Natural killer cell (primary cell): ENCODE results near the gene TSPAN33. TPM values are rescaled to one million over a fixed set of nuclear protein-coding genes. Genes with fewer than 3 reads are reported as not detected.

Source experiments
- ATAC-seq, 3 donors: fragments of 150-1000 bp in 2 of 3; fragments of 200-7000 bp in 1 of 3; cut with Tn5 transposase; 1 replicate in 1 of 3; 2 replicates in 2 of 3; pipeline ENCODE4 v1.10.0; 2021; ENCODE audit warnings: mild to moderate bottlenecking in 2 of 3, moderate library complexity in 2 of 3
- DNase-seq, 2 donors: peaks; one replicate each; pipeline versions ENCODE4 v3.0.0 to v3.0.0-alpha.2; 2013 to 2021; ENCODE audit warnings: mixed read lengths in 1 of 2
- H3K27ac ChIP-seq: one replicate; pipeline ENCODE4 v1.5.1; 2013; ENCODE audit warnings: mild to moderate bottlenecking, low read length
- H3K27me3 ChIP-seq: one replicate; pipeline ENCODE4 v1.6.1; 2013; ENCODE audit warnings: low read length; ENCODE audit not compliant: control insufficient read depth, insufficient read depth
- H3K36me3 ChIP-seq: one replicate; pipeline ENCODE4 v1.6.1; 2013; ENCODE audit warnings: low read length; ENCODE audit not compliant: control insufficient read depth, insufficient read depth
- H3K4me1 ChIP-seq: one replicate; pipeline ENCODE4 v1.6.1; 2013; ENCODE audit warnings: low read length; ENCODE audit not compliant: control insufficient read depth, insufficient read depth
- H3K4me3 ChIP-seq: one replicate; pipeline ENCODE4 v1.5.1; 2013; ENCODE audit warnings: low read length
- H3K9me3 ChIP-seq: one replicate; pipeline ENCODE4 v1.6.1; 2013; ENCODE audit warnings: low read length; ENCODE audit not compliant: control insufficient read depth, insufficient read depth
- H3K27ac Mint-ChIP-seq, 2 donors: one replicate each; pipeline ENCODE4 v1.8.0; 2022; ENCODE audit warnings: mild to moderate bottlenecking in 2 of 2, mixed read lengths in 2 of 2, moderate library complexity in 1 of 2
- H3K27me3 Mint-ChIP-seq, 2 donors: one replicate each; pipeline ENCODE4 v1.8.0; 2022; ENCODE audit warnings: low read depth in 2 of 2, mixed read lengths in 2 of 2
- H3K36me3 Mint-ChIP-seq: one replicate; pipeline ENCODE4 v1.8.0; 2022; ENCODE audit warnings: mixed read lengths
- H3K4me1 Mint-ChIP-seq, 2 donors: one replicate each; pipeline ENCODE4 v1.8.0; 2022; ENCODE audit warnings: mixed read lengths in 2 of 2
- H3K4me3 Mint-ChIP-seq: one replicate; pipeline ENCODE4 v1.8.0; 2022; ENCODE audit warnings: mild to moderate bottlenecking, moderate library complexity, mixed read lengths
- H3K9me3 Mint-ChIP-seq, 2 donors: one replicate each; pipeline ENCODE4 v1.8.0; 2022; ENCODE audit warnings: mixed read lengths in 2 of 2
- CTCF ChIP-seq: fragments of 200-600 bp; IDR thresholded peaks from one replicate; pipeline ENCODE4 v1.8.0; 2022; ENCODE audit warnings: antibody characterized with exemption
- WGBS: methylation state at CpG from one replicate; pipeline ENCODE4 v1.1.7; 2013; ENCODE audit warnings: missing lambda C conversion rate; ENCODE audit not compliant: insufficient coverage; 5-methylcytosine and 5-hydroxymethylcytosine counted together
- intact Hi-C: fragments of 100-400 bp; cut with micrococcal nuclease; formaldehyde crosslinking; loops from one replicate; pipeline ENCODE4 v1.14.2; 2022
- total RNA-seq, 4 donors: library from RNA; stranded (reverse); fragments of 120-200 nt in 1 of 4; gene quantifications; one replicate each; pipeline versions ENCODE4 v1.2.3 to v1.2.4, GENCODE V29; 2013 to 2022

Gene TSPAN33
- total RNA-seq, 3 donors from 2014 or later (not counting 1 experiment from before 2014, with no cell fraction given), result 4.0 to 7.2 (median 5.1) TPM

DNA sequence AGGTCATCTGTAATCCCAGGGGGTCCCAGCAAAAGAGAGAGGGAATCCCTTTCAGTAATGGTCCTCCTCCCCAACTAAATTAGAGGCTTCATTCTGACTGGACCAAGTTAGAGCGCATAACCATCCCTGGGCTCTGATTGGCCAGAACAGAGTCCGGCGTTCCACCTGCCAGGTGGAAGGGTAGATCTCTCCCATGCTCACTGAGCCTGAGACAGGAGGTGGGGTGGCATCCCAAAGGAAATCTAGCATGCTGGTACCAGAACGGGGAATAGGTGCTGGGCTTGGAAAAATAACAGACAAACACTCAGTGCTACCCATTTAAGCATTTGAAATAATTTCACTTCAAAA lies 21.0 kb upstream of the TSPAN33 start:
- H3K27me3 Mint-ChIP-seq, result peaks cover 6 to 14% of the 10 kb centered on the region in 2 donors
- no peaks in the 10 kb centered on the region for H3K36me3 ChIP-seq
- H3K9me3 Mint-ChIP-seq, result no peaks in the 10 kb centered on the region
- 83% methylated on average over 4 of the region's 4 CpGs for WGBS
- DNase-seq (no peak), ATAC-seq (no peak)
- H3K36me3 Mint-ChIP-seq, result no peaks in the 10 kb centered on the region
- no peak overlapping the region for H3K4me3 ChIP-seq
- intact Hi-C loops, result no loop called here
- H3K27ac Mint-ChIP-seq, result no peak overlapping the region
- H3K4me1 Mint-ChIP-seq, result no peaks in the 10 kb centered on the region
- H3K9me3 ChIP-seq, result peaks cover 2% of the 10 kb centered on the region
- no peaks in the 10 kb centered on the region for H3K27me3 ChIP-seq
- TF ChIP-seq CTCF, result no peak
- no peak overlapping the region for H3K4me3 Mint-ChIP-seq
- H3K27ac ChIP-seq, result no peak overlapping the region
- H3K4me1 ChIP-seq, result peaks cover 6% of the 10 kb centered on the region

DNA sequence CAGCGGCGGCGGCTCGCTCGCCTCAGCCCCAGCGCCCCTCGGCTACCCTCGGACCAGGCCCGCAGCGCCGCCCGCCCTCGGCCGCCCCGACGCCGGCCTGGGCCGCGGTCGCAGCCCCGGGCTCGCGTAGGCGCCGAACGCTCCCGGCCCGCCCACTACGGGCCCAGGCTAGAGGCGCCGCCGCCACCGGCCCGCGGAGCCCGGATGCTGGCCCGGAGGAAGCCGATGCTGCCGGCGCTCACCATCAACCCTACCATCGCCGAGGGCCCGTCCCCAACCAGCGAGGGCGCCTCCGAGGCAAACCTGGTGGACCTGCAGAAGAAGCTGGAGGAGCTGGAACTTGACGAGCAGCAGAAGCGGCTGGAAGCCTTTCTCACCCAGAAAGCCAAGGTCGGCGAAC lies 18.2 kb upstream of the TSPAN33 start:
- Histone ChIP-seq H3K4me3 (no peak overlapping the region), H3K27ac (no peak overlapping the region), H3K9me3 (no peaks in the 10 kb centered on the region), H3K4me1 (peaks cover 6% of the 10 kb centered on the region), H3K27me3 (no peaks in the 10 kb centered on the region), H3K36me3 (no peaks in the 10 kb centered on the region)
- 92% methylated on average over 50 of the region's 50 CpGs for WGBS
- ATAC-seq (no peak), DNase-seq (no peak)
- Mint-ChIP-seq H3K36me3 (no peaks in the 10 kb centered on the region), H3K9me3 (no peaks in the 10 kb centered on the region), H3K4me1 (no peaks in the 10 kb centered on the region), H3K27me3 (peaks cover 0 to 4% of the 10 kb centered on the region in 2 donors), H3K4me3 (no peak overlapping the region), H3K27ac (no peak overlapping the region)
- no peak for TF ChIP-seq CTCF
- intact Hi-C loops, result no loop called here

- Mint-ChIP-seq H3K4me1 (no peaks in the 10 kb centered on the region), H3K36me3 (no peaks in the 10 kb centered on the region), H3K27ac (no peak overlapping the region), H3K27me3 (peaks cover 0 to 4% of the 10 kb centered on the region in 2 donors), H3K9me3 (no peaks in the 10 kb centered on the region), H3K4me3 (no peak overlapping the region)
- ATAC-seq (no peak), DNase-seq (no peak)
- H3K4me3 ChIP-seq, result no peak overlapping the region
- intact Hi-C loops, result no loop called here
- no peaks in the 10 kb centered on the region for H3K27me3 ChIP-seq
- H3K4me1 ChIP-seq, result peaks cover 6% of the 10 kb centered on the region
- 92% methylated on average over 24 of the region's 24 CpGs for WGBS
- TF ChIP-seq CTCF, result no peak
- H3K36me3 ChIP-seq, result no peaks in the 10 kb centered on the region
- no peaks in the 10 kb centered on the region for H3K9me3 ChIP-seq
- no peak overlapping the region for H3K27ac ChIP-seq
Measured at GRCh38 chr7:129127154-129127553, 17.4 kb upstream of the TSPAN33 start.

DNA sequence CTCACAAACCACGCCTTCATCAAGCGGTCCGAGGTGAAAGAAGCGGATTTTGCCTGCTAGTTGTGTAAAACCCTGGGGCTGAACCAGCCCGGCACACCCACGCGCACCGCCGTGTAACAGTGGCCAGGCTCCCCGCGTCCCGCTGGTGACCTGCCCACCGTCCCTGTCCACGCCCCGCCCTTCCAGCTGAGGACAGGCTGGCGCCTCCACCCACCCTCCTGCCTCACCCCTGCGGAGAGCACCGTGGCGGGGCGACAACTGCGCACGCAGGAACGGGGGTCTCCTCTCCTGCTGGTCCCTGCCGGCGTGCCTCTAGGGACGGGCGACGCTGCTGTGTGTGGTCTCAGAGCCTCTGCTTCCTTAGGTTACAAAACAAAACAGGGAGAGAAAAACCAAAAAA lies 16.9 kb upstream of the TSPAN33 start:
- peaks cover 4% of the 10 kb centered on the region for H3K4me1 ChIP-seq
- H3K36me3 ChIP-seq, result no peaks in the 10 kb centered on the region
- no peaks in the 10 kb centered on the region for H3K36me3 Mint-ChIP-seq
- no peak overlapping the region for H3K27ac Mint-ChIP-seq
- H3K9me3 Mint-ChIP-seq, result no peaks in the 10 kb centered on the region
- DNase-seq (no peak), ATAC-seq (no peak)
- no peaks in the 10 kb centered on the region for H3K4me1 Mint-ChIP-seq
- H3K27me3 ChIP-seq, result no peaks in the 10 kb centered on the region
- WGBS, result 94% methylated on average over 28 of the region's 28 CpGs
- H3K4me3 Mint-ChIP-seq, result no peak overlapping the region
- H3K4me3 ChIP-seq, result no peak overlapping the region
- no peak overlapping the region for H3K27ac ChIP-seq
- no peak for TF ChIP-seq CTCF
- no peaks in the 10 kb centered on the region for H3K9me3 ChIP-seq
- H3K27me3 Mint-ChIP-seq, result peaks cover 0 to 4% of the 10 kb centered on the region in 2 donors
- intact Hi-C loops, result no loop called here
